HG02759 (cell line): ENCODE data around the gene GPR84.

Experiments
- ATAC-seq: cut with Tn5 transposase; IDR thresholded peaks from one replicate; pipeline ENCODE4 v1.9.1; 2021; ENCODE audit warnings: mild to moderate bottlenecking, moderate library complexity; ENCODE audit not compliant: unreplicated experiment

Gene GPR84

DNA sequence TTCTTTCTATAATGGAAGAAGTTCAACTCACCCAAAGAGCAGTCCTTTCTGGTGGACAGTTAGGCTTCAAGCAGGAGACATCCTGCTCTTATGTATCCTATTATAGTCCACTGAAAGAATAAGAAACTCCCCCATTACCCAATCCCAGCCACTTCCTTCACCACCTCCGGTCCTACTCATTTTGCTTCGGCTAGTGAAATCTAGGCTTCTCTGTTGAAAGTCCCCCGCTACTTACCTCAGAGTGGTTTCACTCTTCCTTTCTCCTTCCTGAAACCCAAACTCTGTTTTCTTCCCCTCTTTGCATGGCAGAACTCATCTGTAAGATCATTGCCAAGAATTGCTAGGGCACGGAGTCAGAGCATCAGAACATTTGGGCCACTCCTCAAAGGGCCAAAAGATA lies at the start of gene GPR84:
TSS of gene GPR84 (minus strand) at position 74 of the 400 bp plus-strand sequence. CDS start 635 bp downstream, outside the sequence.
- ATAC-seq: peak; percentile 39

DNA sequence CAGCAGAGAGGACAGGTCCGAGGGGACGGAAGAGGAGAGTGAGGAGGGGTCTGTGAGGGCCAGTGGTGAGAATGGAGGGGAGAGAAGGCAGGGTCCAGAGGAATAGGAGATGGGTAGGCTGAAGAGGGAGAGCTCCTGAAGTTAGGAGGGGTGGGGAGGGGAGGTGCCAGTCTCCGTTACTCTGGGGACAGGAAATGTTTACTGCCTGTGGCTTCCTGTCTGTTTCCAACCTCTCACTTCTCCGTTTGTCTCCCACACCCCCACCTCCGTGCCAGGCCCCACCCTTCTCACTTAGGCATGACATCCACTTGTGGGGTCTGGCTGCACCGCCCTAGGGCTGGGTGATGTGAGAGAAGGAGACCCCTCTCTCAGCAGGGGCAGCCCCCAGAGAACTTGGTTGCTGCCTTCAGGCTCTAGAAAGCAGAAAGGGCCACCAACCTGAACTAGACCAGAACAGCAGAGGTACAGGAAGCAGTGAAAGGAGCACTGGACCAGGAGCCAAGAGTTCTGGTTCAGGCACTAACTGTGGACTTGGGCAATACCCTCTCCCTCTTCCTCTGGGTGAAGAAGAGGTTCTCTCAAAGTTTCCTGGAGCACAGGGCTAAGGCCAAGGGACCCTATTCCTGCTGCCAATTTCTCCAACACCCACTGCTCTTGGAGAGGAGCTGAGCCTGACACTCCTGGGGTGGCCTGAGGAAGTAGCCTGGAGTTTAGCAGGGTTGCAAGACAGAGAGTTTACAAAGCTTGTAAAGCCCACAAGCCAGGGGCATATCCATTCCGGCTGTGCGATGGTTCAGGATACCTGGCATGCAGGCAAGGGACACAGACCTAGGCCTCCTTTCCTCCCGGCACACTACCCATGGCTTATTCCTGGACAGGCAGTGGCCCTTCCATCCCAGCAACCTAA lies 49.3 kb upstream of the GPR84 start:
- ATAC-seq: no peak

GRCh38 chr12:54412786-54413185 lies 48.5 kb upstream of the GPR84 start:
- ATAC-seq: no peak

- ATAC-seq: no peak
These were observed 48.1 kb upstream of the GPR84 start for GRCh38 chr12:54412348-54412747.

DNA sequence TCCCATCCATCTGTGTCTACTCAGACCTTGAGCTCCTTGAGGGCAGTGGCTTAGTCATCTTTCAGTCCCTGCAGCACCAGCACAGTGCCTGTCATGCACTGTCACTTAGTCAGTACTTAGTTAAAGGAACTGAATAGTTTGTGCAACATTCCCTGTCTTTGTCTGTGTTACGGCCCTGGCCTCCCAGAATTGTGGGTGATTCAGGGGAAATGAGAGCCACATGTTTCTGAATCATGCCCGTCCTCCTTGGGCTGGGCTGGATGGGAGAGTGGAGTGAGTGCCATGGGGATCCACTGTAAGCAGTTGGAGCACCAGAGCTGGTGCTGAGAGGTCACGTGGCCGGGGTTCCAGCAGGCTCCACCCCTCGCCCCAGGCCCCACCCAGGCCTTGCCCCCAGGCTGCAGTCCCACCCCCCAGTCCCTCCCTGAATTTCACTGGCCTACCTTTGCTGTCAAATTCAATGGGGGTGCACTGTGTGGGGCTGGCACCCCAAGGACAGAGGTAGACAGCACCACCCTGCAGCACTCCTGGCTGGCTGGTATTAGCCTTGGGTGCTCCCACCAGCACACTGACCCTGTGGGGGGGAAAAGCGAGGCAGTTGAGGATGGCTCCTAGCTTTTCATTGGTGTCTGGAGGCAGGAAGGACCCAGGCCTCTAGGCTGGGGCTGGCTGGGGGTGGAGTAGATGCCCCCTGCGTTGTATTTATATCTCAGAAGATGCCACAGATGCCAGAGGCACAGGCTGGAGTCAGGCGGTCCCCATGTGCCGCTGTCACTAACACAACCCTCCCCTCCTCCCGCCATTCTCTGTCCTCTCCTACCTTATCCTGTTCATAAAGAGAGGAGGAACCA lies 47.3 kb upstream of the GPR84 start:
- no peak for ATAC-seq

GRCh38 chr12:54409267-54409666 lies 45.0 kb upstream of the GPR84 start:
- no peak for ATAC-seq

DNA sequence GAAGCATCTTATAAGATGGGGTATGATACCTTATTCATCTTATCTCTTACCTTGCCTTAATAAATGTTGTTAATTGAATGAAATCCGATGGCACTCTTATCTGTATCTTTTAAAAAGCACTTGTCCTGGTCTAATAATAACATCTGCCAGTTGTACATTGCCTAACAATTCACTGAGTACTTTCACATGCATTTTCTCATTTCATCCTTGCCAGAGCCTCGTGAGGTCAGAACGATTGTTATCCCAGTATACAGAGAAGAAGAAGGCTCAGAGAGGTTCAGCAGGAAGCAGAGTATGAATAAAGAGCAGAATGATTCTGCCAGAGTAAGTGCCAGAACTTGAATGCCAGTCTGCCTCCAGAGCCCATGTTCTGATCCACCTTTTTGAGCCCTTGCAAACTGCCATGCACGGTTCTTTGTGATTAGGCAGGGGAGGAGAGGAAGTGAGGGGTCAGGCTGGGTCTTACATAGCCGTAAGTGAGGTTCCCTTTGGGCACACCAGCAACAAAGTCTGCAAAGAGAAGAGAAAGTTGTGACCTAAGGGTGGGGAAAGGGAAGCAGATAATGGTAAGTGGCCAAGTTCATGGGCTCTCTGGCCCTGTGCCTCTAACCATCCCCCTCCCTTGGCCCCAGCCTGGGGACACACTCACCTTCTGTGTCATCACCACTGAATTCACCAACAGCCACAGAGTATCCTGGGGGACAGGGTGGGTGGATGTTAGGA lies 43.1 kb upstream of the GPR84 start:
- no peak for ATAC-seq

DNA sequence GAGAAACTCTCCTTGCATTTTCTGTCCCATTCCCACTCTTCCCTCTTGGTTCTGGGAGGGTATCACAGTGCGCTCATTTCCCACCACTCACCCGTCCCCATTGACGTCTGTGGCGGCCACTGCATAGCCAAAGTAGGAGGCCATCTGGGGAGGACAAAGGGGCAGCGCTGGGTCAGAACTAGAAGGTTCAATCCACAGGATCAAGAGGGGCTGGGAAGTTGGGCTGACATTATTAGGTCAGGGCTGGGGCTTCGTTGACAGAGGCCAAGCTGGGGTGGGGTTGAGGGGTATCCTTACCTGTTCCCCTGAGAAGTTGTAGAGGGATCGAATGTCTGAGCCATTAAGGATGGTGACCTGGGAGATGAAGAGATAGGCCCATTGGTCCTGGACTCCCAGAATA lies 41.3 kb upstream of the GPR84 start:
- ATAC-seq: no peak

DNA sequence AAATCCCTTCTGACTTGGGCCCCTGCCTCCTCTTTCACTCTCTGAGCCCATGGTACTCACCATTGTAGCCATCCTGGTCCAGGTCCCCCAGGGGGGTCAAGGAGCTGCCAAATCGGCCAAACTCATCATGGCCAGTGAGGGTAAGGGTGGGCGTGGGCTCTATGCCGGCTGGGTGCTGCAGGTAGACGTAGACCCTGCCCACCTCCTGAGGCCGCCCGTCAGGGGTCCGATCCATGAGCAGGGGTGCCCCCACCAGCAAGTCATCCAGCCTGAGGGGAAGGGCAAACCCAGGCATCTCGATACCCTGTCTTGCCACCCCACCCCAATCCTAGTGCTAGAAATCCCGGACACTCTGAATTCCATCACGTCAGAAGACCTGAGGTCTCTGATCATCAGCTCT lies 40.8 kb upstream of the GPR84 start:
- no peak for ATAC-seq

- peak; percentile 54 for ATAC-seq
These were observed 40.0 kb upstream of the GPR84 start for GRCh38 chr12:54404061-54405004.

DNA sequence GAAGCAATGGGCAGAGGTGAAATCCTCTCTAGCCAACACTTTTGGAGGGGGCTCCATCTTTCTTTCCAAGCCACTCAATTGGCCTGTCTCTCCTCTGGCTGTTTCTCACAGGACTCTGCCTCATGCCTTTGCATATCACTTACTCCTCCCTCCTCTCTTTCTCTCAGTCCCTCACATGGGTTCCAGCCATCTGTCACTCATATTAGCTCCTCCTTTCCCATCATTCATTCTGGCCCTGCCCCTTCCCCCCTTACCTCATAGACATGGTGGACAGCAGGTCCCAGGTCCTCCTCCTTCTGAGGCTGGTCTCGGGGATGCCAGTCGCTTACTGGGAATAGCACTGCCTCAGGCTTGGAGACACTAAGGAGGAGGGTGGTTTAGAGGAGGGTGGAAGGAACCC lies 36.8 kb upstream of the GPR84 start:
- ATAC-seq: no peak

- ATAC-seq: peak; percentile 83
These were observed 34.9 kb upstream of the GPR84 start for GRCh38 chr12:54398995-54399793.

GRCh38 chr12:54398218-54398617 lies 33.9 kb upstream of the GPR84 start:
- ATAC-seq: no peak

- no peak for ATAC-seq
These were observed 32.9 kb upstream of the GPR84 start for GRCh38 chr12:54397157-54397556.

GRCh38 chr12:54395545-54395944 lies 31.3 kb upstream of the GPR84 start:
- no peak for ATAC-seq

DNA sequence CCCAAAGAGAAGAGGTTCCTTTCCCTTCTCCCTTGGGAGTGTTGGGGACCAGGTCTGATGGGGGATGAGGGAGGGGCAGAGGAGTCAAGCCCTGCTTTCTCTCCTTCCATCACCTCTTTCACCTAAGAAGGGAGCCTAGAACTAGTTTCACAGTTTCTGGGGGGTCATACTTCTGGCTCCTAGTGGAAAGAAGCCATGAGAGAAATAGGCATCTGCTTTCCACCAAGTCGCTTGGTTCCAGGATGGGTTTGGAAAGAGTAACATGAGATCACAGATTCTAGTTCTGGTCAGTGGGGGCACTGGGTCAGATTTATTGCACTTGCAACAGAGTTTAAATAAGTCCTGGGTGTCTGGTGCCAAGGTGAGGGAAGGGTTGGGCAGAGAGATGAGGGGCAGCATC lies 30.7 kb upstream of the GPR84 start:
- no peak for ATAC-seq

DNA sequence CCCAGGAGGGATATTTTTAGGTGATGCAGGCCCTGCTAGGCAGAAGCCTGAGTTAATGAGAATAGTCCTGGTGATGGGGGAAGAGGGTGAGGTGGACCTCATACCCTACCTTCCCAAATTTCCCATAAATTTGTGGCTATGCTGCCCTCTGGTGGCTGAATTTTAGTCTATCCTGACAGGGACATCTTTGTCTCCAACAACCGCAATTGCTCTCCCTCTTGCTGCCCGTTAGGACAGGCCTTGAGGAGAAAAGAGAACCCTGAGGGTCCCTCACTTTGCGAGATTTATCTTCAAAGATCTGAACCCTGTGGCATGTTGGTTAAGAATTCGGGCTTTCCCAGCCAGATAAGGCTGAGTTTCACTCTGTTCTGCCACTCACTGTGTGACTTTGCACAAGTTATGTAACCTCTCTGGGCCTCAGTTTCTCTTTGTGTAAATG lies 30.0 kb upstream of the GPR84 start:
- ATAC-seq: no peak

GRCh38 chr12:54393743-54394142 lies 29.5 kb upstream of the GPR84 start:
- ATAC-seq: no peak

DNA sequence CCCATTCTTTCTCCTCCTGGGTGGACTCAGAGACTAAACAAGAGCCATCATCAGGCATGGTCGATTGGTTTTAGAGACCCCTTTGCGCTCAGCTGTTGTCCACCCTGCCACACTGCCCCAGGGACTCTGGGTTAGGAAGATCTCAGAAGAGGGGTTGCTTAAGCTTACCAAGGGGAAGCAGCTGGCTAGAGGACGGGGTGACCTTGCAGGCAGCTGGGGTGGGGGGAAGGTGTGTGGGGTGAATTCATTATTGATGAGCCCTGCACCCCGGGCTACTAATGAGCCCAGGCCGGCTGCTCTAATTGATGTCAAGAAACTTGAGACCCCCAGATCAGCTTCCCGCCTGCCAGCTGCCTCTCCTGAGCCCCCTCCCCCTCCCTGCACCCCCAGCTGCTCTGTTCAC lies 28.9 kb upstream of the GPR84 start:
- ATAC-seq: no peak
